Endothelial cell (in vitro differentiated cells): Measurements from ENCODE around the gene ASCL2. TPM values are rescaled to one million over a fixed set of nuclear protein-coding genes. Genes with fewer than 3 reads are reported as not detected.

Source experiments
- DNase-seq: peaks from one replicate; pipeline ENCODE4 v3.0.0; 2021; ENCODE audit warnings: low spot score
- H3K27ac Mint-ChIP-seq: one replicate; pipeline ENCODE4 v1.8.0; 2021; ENCODE audit warnings: mixed read lengths, inconsistent platforms; ENCODE audit not compliant: unreplicated experiment
- H3K27me3 Mint-ChIP-seq: one replicate; pipeline ENCODE4 v1.8.0; 2021; ENCODE audit warnings: mild to moderate bottlenecking, moderate library complexity, mixed read lengths, inconsistent platforms; ENCODE audit not compliant: unreplicated experiment
- H3K36me3 Mint-ChIP-seq: one replicate; pipeline ENCODE4 v1.8.0; 2021; ENCODE audit warnings: mild to moderate bottlenecking, low read depth, mixed read lengths, inconsistent platforms; ENCODE audit not compliant: unreplicated experiment
- H3K4me1 Mint-ChIP-seq: one replicate; pipeline ENCODE4 v1.8.0; 2021; ENCODE audit warnings: mild to moderate bottlenecking, mixed read lengths, inconsistent platforms; ENCODE audit not compliant: unreplicated experiment
- H3K4me3 Mint-ChIP-seq: one replicate; pipeline ENCODE4 v1.8.0; 2021; ENCODE audit warnings: mild to moderate bottlenecking, mixed read lengths, inconsistent platforms; ENCODE audit not compliant: unreplicated experiment
- H3K9me3 Mint-ChIP-seq: one replicate; pipeline ENCODE4 v1.8.0; 2021; ENCODE audit warnings: mixed read lengths, inconsistent platforms; ENCODE audit not compliant: unreplicated experiment
- total RNA-seq: library from RNA; stranded (reverse); fragmentation: NEBNext Ultra II Directional; extraction: Animal tissue kit (Norgen Biotek cat#: 25700); gene quantifications from one replicate; pipeline ENCODE4 v1.2.1, GENCODE V29; 2021; ENCODE audit not compliant: unreplicated experiment
- TF ChIP-seq, protein P1 (sequence below): fragments of 200-600 bp; sonication (generic); IDR thresholded peaks from one replicate; pipeline ENCODE4 v1.5.0; 2021; ENCODE audit warnings: antibody characterized with exemption; ENCODE audit not compliant: unreplicated experiment

ASCL2 gene
- total RNA-seq, 1 donor from 2014 or later = not detected

DNA sequence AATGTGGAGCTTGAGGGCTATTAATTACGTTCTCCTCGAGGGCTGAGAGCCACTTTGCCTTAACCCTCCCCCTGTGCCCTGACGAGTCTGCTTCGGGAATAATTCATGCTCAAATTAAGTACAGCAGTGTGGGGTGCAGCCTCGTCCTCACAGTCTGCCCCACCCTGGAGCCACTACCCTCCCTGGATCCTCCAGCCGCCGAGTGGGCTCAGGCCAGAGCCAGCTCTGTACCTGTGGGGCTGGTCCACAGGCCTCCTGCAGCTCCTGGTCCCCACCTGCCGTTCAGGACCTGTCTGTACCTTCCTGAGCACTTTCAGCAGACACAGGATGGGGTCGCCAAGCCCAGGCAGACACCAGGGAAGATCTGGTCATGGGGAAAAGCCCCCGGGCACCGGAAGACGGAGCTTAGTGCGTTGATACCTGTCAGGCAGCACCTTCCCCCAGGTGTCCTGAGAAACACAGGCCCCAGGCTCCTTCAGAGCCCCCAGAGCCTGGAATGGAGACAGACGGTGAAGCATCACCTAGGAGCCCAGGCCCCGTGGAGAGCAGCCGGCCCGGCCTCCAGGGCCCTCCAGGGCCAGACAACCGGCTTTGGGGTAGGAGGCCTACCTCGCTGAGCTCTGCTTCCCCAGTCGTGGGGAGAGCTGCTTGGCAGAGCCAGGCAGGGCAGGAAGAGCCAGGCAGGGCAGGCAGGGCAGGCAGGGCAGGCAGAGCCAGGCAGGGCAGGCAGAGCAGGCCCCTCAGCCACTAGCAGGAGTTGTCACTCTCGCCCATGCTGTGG lies 41.2 kb upstream of the ASCL2 start:
- Mint-ChIP-seq H3K27me3 (no peaks in the 10 kb centered on the region), H3K27ac (no peak overlapping the region), H3K4me1 (no peaks in the 10 kb centered on the region), H3K4me3 (no peak overlapping the region), H3K36me3 (no peaks in the 10 kb centered on the region), H3K9me3 (no peaks in the 10 kb centered on the region)
- TF ChIP-seq, protein P1, sequence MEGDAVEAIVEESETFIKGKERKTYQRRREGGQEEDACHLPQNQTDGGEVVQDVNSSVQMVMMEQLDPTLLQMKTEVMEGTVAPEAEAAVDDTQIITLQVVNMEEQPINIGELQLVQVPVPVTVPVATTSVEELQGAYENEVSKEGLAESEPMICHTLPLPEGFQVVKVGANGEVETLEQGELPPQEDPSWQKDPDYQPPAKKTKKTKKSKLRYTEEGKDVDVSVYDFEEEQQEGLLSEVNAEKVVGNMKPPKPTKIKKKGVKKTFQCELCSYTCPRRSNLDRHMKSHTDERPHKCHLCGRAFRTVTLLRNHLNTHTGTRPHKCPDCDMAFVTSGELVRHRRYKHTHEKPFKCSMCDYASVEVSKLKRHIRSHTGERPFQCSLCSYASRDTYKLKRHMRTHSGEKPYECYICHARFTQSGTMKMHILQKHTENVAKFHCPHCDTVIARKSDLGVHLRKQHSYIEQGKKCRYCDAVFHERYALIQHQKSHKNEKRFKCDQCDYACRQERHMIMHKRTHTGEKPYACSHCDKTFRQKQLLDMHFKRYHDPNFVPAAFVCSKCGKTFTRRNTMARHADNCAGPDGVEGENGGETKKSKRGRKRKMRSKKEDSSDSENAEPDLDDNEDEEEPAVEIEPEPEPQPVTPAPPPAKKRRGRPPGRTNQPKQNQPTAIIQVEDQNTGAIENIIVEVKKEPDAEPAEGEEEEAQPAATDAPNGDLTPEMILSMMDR = no peak
- DNase-seq = no peak

DNA sequence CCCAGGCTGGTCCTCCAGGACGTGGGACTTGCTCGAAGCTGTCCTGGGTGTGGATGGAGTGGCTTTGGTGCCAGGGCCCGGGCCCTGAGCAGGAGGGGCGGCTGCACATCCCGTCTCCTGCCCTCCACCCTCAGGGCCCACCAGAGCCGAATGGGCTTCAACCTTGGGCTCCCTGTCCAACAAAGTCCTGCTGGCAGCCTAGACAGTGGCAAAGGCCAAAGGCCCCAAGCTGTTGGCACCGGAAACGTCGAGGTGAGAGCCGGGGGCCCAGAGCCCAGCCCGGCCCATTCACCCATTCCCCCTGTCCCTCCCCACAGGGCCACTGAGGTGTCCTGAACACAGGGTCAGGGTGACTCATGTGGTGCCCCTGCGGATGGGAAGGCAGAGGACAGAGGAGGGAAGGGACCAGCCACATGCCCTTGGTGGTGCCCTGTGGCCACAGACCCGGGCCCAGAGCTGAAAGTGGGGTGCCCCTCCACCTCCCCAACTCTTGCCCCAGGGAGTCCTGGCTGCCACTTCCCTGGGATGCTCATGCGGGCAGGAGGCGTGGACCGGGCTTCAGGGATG lies 40.5 kb upstream of the ASCL2 start:
- TF ChIP-seq, protein P1 = no peak
- no peaks in the 10 kb centered on the region for H3K9me3 Mint-ChIP-seq
- no peaks in the 10 kb centered on the region for H3K36me3 Mint-ChIP-seq
- no peak for DNase-seq
- H3K4me1 Mint-ChIP-seq = peaks cover 7% of the 10 kb centered on the region
- H3K27ac Mint-ChIP-seq = no peak overlapping the region
- H3K4me3 Mint-ChIP-seq = no peak overlapping the region
- no peaks in the 10 kb centered on the region for H3K27me3 Mint-ChIP-seq

DNA sequence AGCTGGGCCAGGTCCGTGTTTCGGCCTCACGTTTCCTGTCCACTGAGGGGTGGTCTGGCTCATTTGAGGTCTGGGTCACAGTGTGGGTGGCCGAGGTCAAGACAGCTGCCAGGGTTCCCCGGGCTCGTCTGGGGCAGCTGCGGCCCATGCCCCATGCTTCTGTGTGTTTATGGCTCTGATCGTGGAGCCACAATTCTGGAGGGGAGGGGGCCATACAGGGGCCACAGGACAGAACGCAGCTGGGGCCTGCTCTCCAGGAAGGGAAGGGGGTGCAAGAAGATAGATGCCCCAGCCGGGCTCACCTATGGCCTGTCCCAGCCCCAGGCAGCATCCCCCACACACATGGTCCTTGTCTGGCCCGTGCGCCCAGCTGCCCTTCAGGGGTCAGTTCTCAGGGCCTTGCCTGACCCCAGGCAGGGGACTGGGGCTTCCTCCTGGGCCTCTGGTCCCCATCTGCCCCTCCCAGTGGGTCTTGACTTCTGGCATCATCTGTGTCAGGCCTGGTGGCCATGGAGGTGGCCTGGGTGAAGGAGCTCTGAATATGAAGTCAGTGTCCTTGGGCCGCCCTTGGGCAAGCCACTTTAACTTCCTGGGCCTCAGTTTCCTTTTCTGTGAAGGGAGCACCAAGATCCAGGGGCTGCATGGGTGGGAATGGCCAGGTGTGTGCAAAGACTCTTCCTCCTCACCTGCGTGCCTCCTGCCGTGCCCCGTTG lies 39.8 kb upstream of the ASCL2 start:
- Mint-ChIP-seq H3K27me3 (no peaks in the 10 kb centered on the region), H3K9me3 (no peaks in the 10 kb centered on the region), H3K4me3 (no peak overlapping the region), H3K36me3 (no peaks in the 10 kb centered on the region), H3K4me1 (peaks cover 9% of the 10 kb centered on the region), H3K27ac (no peak overlapping the region)
- TF ChIP-seq, protein P1 = no peak
- no peak for DNase-seq

DNA sequence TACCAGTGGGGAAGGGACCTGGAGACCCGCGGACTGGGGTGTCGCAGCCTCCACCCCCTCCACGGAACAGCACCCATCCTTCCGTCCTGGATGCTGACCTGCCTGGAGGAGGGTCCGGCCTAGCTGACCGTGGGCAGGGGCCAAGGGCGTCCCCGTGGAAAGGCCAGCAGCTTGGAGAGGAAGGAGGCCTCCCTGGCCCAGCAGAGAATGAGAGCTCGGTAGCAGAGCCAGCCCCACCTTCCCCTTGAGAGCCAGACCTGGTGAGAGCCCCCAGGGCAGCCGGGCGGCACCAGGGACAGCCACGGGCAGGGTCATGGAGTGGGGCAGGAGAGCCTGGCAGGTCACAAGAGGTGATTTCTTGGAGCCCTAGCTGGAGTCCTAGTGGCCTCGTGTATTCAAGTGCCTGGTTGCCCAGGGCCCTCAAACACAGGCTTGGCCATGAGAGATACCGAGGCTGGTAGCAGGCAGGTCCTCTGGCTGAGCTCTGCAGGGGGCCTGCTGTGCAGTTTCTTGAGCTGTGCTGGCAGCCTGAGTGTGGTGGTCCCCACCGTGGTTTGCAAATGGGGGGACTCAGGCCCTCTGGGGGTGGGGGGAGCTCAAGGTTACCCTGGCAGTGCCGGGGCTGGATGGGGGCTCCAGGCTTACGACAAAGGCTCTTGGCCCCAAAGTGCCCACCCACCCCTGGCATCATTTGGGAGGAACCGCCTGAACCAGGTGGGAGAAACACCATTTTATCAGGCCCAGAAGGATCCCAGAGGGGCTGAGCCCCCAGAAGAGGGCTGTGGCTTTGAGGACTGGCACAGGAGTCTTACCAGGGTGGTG lies 39.1 kb upstream of the ASCL2 start:
- Mint-ChIP-seq H3K4me3 (no peak overlapping the region), H3K36me3 (no peaks in the 10 kb centered on the region), H3K27ac (no peak overlapping the region), H3K4me1 (peaks cover 9% of the 10 kb centered on the region), H3K27me3 (no peaks in the 10 kb centered on the region), H3K9me3 (no peaks in the 10 kb centered on the region)
- TF ChIP-seq, protein P1 = no peak
- no peak for DNase-seq
